Gastroesophageal sphincter (tissue), 4 donors: Measurements from ENCODE around the gene MED16. TPM values are rescaled to one million over a fixed set of nuclear protein-coding genes. Genes with fewer than 3 reads are reported as not detected.

Experiments
- ATAC-seq: fragments of 150-250 bp; one replicate; pipeline ENCODE4 v1.9.1; 2016; ENCODE audit warnings: mild to moderate bottlenecking, moderate library complexity
- H3K27ac ChIP-seq, 4 donors: fragments of 200-600 bp; sonication (generic) in 3 of 4; 1 replicate in 3 of 4; 2 replicates in 1 of 4; pipeline ENCODE4 v1.5.1; 2016 to 2019
- H3K27me3 ChIP-seq: fragments of 200-600 bp; sonication (generic); one replicate; pipeline ENCODE4 v1.5.1; 2019
- H3K36me3 ChIP-seq, 2 donors: fragments of 200-600 bp; sonication (generic); one replicate each; pipeline ENCODE4 v1.5.1; 2019; ENCODE audit warnings: control low read depth in 1 of 2
- H3K4me1 ChIP-seq, 3 donors: fragments of 200-600 bp; sonication (generic); 1 replicate in 2 of 3; 2 replicates in 1 of 3; pipeline ENCODE4 v1.5.1; 2016 to 2019; ENCODE audit warnings: control low read depth in 2 of 3
- H3K4me3 ChIP-seq, 2 donors: fragments of 200-600 bp; sonication (generic); one replicate each; pipeline ENCODE4 v1.5.1; 2019; ENCODE audit warnings: mild to moderate bottlenecking in 1 of 2, moderate library complexity in 1 of 2
- H3K9me3 ChIP-seq, 3 donors: fragments of 200-600 bp; sonication (generic); one replicate each; pipeline ENCODE4 v1.5.1; 2017 to 2019; ENCODE audit warnings: control low read depth in 2 of 3
- CTCF ChIP-seq, 4 experiments: fragments of 200-600 bp in 2 of 4; fragments of 450-650 bp in 2 of 4; sonication (generic) in 1 of 4; IDR thresholded peaks; one replicate each; pipeline ENCODE4 v1.5.1; 2017 to 2019; ENCODE audit warnings: antibody characterized with exemption in 4 of 4, mild to moderate bottlenecking in 2 of 4, moderate library complexity in 2 of 4
- EP300 ChIP-seq: sonication (generic); formaldehyde crosslinking; IDR thresholded peaks from one replicate; pipeline ENCODE4 v1.6.1; 2017; ENCODE audit warnings: antibody characterized with exemption, mild to moderate bottlenecking
- POLR2A ChIP-seq, 2 donors: fragments of 450-650 bp; IDR thresholded peaks; one replicate each; pipeline ENCODE4 v1.6.1; 2017; ENCODE audit warnings: antibody characterized with exemption in 2 of 2, mild to moderate bottlenecking in 2 of 2, moderate library complexity in 1 of 2
- POLR2AphosphoS5 ChIP-seq: sonication (generic); formaldehyde crosslinking; IDR thresholded peaks from one replicate; pipeline ENCODE4 v1.6.1; 2017; ENCODE audit warnings: antibody characterized with exemption
- WGBS, 2 donors: methylation state at CpG; one replicate each; pipeline ENCODE4 v1.1.5; 2018; ENCODE audit warnings: low coverage in 1 of 2; 5-methylcytosine and 5-hydroxymethylcytosine counted together
- total RNA-seq, 4 donors: library from RNA; depleted of rRNA; stranded (reverse); fragments of >200 nt; gene quantifications; one replicate each; pipeline ENCODE4 v1.1.0, GENCODE V29; 2016

Gene MED16
- total RNA-seq, 4 donors from 2014 or later: 20.2 to 40.3 (median 28.1) TPM

GRCh38 chr19:827710-828321 is 65.2 kb downstream of the MED16 start, which contains the start of gene AZU1:
Gene AZU1, plus strand, starts transcription at chr19:827837. Its CDS starts 10 bp downstream, at chr19:827847.
- H3K4me1 ChIP-seq: no peaks in the 10 kb centered on the region
- WGBS, 2 donors: 10 to 75% methylated on average over 2 to 5 of the region's 33 CpGs
- peak; percentile 31 for ATAC-seq
- TF ChIP-seq POLR2A (IDR thresholded peaks at IDR 0.05) (no peak), CTCF (IDR thresholded peaks at IDR 0.05) (no peak), POLR2AphosphoS5 (no peak), EP300 (no peak)
- H3K4me3 ChIP-seq: no peak within 1 kb of the TSS
- peaks cover 74% of the 10 kb centered on the region for H3K27me3 ChIP-seq
- H3K36me3 ChIP-seq: no peaks in the 10 kb centered on the region
- no peaks in the 10 kb centered on the region for H3K9me3 ChIP-seq
- H3K27ac ChIP-seq: no peak within 1 kb of the TSS

GRCh38 chr19:827314-827709 is 65.7 kb downstream of the MED16 start:
- Histone ChIP-seq H3K4me3 (no peak overlapping the region), H3K4me1 (peaks cover 0 to 4% (median 2%) of the 10 kb centered on the region in 3 donors), H3K9me3 (no peaks in the 10 kb centered on the region), H3K27ac (no peak overlapping the region), H3K27me3 (peaks cover 78% of the 10 kb centered on the region), H3K36me3 (no peaks in the 10 kb centered on the region)
- ATAC-seq: no peak
- TF ChIP-seq CTCF (IDR thresholded peaks at IDR 0.05): no peak
- TF ChIP-seq POLR2AphosphoS5: no peak
- no peak for TF ChIP-seq POLR2A (IDR thresholded peaks at IDR 0.05)
- no peak for TF ChIP-seq EP300
- 94 to 96% methylated on average over 7 of the region's 11 CpGs for WGBS, 2 donors

- ATAC-seq: no peak
- TF ChIP-seq POLR2AphosphoS5 (no peak), EP300 (no peak), CTCF (IDR thresholded peaks at IDR 0.05) (no peak), POLR2A (IDR thresholded peaks at IDR 0.05) (no peak)
- Histone ChIP-seq H3K4me3 (no peak overlapping the region), H3K27ac (no peak overlapping the region), H3K27me3 (peaks cover 78% of the 10 kb centered on the region), H3K4me1 (peaks cover 0 to 17% (median 15%) of the 10 kb centered on the region in 3 donors), H3K36me3 (no peaks in the 10 kb centered on the region), H3K9me3 (no peaks in the 10 kb centered on the region)
- 62 to 69% methylated on average over 5 to 13 of the region's 19 CpGs for whole genome bisulfite sequencing, 2 donors
Observed at GRCh38 chr19:825897-826644, 66.9 kb downstream of the MED16 start.

- Histone ChIP-seq H3K4me1 (peaks cover 0 to 18% (median 15%) of the 10 kb centered on the region in 3 donors), H3K9me3 (no peaks in the 10 kb centered on the region), H3K4me3 (no peak overlapping the region), H3K36me3 (no peaks in the 10 kb centered on the region), H3K27me3 (peaks cover 72% of the 10 kb centered on the region), H3K27ac (no peak overlapping the region)
- no peak for ATAC-seq
- no peak for TF ChIP-seq POLR2AphosphoS5
- TF ChIP-seq POLR2A (IDR thresholded peaks at IDR 0.05): no peak
- TF ChIP-seq EP300: no peak
- TF ChIP-seq CTCF (IDR thresholded peaks at IDR 0.05): no peak
- 76 to 99% methylated on average over 2 to 9 of the region's 15 CpGs for WGBS, 2 donors
Observed at GRCh38 chr19:824885-825284, 68.1 kb downstream of the MED16 start.
